Measurements from ENCODE around the gene PI4K2B.
A peak's percentile ranks its signal among the peaks of the same experiment; 100 is the strongest.
"Not testable (repeated sequence)": the region's sequence is repeated elsewhere in the genome, so short reads cannot be mapped to it uniquely, and the experiment has no call there.

PI4K2B gene

DNA sequence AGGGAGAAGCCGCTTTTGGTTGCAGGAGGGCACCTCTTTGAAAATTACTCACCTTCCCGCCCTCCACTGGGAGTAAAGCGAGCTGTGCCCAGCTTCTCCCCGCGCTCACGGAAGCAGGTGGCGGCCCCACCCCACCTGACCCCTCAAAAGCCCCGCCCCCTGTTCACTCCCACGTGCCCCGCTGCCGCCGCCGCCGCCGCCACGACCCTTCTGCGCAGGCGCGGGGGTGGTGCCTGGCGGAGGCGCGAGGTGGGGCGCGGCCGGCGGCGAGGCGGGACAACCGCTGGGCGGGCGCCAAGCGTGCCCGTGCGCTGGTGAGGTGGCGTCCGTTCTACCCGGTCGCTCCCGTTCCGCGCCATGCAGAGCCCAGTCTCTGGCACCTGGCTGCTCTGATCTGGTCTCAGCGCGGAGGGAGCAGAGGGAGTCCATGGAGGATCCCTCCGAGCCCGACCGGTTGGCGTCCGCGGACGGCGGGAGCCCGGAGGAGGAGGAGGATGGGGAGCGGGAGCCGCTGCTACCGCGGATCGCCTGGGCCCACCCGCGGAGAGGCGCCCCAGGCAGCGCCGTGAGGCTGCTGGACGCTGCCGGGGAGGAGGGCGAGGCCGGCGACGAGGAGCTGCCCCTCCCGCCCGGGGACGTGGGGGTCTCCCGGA, at the start of gene PI4K2B:
Gene PI4K2B, plus strand, starts transcription at position 297 of the 653 bp plus-strand sequence. Its CDS starts 131 bp downstream, at position 428.
- DNase-seq = peak in 57 of 58 donors; percentile 20 to 85 (median 67)

DNA sequence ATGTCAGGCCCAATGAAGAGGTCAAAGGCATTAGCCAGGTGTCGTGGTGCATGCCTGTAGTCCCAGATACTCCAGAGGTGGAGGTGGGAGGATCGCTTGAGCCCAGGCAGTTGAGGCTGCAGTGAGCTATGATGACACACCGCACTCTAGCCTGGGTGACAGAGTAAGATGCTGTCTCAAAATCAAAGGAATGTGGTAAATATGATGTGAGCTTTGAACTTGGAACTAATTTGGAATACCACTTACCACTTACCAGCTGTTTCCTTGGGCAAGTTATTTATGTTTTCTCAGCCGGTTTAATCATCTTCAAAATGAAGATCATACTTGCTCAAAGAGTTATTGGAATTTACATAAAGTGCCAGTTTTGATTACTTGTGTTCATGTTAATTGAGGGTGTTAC, 49.8 kb upstream of the PI4K2B start:
- no peak for DNase-seq

DNA sequence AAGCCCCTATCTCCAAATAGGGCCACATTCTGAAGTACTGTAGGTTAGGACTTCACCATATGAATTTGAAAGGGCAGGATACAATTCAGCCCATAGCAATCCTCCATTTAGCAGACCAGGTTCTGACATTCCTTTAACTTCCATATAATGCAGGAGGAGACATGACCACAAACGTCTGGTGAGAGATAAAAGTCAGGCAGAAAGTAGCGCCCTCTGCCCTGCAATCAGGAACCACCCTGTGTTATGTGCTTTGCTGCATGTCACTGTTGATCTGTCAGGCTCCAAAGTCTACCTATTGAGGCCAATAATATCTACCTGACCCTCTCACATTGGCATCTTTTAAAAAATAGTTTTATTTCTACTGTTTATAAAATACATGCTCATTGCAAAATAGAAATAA, 43.4 kb upstream of the PI4K2B start:
- DNase-seq = no peak

DNA sequence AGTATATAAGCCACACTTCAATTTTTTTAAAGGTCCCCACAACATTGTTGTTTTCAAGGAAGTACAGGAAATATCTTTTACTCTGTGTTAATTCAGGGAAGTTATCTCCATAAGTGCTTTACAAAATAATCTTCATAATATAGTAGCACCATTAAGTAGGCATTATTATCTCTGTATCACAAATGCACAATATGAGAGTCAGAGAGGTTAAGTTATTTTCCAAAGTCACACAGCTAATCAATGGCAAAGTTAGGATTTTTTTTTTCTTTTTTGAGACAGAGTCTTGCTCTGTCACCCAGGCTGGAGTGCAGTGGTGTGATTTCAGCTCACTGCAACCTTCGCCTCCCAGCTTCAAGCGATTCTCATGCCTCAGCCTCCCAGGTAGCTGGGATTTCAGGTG, 35.1 kb upstream of the PI4K2B start:
- no peak for DNase-seq

DNA sequence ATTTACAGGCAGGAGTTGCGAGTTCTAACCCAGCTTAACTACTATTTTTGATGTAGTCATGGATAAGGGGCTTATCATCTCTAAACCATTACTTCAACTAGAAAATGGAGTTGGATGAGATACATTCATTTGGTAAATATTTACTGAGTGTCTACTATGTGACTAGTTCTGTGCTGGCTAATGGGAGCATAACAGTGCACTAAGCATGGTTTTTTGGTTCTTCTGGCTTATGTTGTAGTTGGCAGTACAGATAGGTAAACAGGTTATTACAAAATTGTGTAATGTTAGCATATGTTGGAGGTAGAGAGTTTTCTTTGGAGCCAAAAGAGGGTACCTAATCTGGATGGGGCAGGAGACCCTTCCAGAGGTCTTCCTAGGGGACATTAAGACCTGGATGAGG, 25.8 kb upstream of the PI4K2B start:
- DNase-seq = no peak

DNA sequence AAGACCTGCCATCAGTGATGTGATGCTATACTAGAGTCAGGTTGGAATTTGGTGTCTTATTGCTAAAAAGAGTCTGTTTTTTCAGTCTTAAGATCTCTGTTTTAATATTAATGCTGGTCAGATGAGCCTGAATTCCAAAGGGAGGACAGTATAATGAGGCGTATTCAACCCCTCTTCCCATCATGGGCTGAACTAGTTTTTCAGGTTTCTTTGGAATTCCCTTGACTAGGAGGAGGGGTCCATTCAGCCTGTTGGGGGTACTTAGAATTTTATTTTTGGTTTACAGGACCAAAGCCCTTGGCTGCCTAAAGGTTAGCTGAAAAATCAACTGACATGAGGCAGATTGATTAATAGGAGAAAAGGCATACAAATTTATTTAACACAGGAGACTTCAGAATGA, 24.1 kb upstream of the PI4K2B start:
- DNase-seq = no peak

DNA sequence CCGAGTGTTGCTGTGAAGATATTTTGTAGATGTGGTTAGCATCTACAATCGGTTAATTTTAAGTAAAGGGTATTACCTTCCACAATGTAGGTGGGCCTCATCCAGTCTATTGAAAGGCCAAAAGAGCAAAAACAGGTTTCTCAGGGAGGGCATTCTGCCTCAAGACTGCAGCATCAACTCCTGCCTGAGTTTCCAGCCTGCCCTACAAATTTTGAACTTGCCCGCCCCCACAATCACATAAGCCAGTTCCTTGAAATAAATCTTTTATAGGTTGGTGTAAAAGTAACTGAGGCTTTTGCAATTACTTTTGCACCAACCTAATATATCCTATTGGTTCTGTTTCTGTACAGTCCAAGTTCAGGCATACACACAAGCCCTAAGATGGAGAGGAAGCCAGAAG, 22.1 kb upstream of the PI4K2B start:
- DNase-seq = no peak

DNA sequence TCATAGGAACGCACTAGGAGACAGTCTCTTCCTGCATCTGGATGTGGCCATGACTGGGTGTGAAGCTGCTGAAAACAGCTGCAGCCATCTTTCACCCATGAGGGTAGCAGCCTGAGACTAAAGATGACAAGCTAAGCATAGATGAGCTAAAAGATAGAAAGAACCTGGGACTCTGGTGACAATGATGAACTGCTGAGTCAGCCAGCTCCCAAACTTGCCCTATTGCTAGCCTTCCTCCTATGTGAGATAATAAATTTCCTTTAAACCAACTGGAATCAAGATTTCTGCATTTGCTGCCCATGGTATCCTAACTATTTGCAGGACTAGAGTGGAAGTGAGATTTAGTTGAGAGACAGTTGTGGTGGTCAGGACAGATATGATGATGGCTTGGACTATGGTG, 21.0 kb upstream of the PI4K2B start:
- DNase-seq = no peak

DNA sequence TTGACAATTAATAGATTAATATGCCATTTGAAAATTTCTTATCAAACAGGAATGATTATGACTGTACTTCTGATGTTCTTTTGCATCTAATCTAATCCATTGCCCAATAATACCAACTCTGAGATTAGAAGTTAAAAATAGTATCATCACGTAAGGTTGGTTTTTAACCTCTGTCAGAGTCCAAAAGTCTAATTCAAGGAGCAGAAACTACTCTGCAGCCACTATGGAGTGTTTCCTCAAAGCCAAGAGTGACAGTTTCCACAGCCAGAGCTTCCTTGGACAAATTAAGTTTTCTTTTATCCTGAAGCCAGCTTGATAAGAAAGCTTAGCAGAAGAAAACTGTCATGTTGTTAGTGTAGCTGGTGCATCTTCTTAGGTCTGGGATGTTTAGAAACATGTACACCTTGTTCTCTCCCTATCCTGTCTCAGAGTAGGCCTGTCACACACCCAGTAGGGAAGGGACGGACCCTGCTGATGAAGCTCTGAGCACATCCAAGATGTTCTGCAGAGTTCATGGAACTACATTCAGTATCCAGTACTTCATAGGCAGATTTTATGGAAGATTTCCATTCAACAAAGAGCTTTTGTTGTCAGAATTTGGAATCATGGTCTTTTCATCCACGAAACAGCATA, 20.4 kb upstream of the PI4K2B start:
- no peak for DNase-seq

DNA sequence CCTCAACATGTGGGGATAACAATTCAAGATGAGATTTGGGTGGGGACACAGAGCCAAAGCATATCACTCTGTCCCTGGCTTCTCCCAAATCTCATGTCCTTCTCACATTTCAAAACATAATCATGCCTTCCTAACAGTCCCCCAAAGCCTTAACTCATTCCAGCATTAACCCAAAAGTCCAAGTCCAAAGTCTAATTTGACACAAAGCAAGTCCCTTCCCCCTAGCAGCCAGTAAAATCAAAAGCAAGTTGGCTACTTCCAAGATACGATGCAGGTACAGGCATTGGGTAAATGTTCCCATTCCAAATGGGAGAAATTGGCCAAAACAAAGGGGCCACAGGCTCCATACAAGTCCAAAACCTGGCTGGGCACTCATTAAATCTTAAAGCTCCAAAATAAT, 19.1 kb upstream of the PI4K2B start:
- DNase-seq = not testable (repeated sequence)

DNA sequence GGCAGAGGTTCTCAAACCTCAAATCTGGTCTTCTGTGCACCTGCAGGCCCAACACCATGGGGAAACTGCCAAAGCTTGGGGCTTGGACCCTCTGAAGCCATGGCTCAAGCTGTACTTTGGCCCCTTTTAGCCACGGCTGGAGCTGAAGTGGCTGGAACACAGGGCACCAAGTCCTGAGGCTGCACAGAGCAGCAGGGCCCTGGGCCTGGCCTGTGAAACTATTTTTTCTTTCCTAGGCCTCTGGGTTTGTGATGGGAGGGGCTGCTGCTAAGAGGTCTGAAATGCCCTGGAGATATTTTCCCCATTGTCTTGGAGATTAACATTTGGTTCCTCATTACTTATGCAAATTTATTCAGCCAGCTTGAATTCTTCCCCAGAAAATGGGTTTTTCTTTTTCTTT, 18.3 kb upstream of the PI4K2B start:
- DNase-seq = no peak

DNA sequence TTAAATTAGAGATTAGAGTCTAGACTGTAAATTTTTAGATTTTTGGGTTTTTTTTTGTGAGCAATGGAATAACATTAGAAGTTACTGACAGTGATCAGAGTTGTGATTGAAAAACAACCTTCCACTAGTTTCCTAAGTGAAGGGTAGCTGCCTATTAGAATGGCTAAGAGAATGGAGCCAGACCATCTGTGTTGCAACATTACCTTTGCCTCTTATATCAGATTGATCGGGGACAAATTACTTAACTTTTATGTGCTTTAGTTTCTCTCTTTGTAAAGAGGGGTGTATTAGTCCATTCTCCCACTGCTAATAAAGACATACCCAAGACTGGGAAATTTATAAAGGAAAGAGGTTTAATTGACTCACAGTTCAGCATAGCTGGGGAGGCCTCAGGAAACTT, 12.5 kb upstream of the PI4K2B start:
- DNase-seq = no peak

DNA sequence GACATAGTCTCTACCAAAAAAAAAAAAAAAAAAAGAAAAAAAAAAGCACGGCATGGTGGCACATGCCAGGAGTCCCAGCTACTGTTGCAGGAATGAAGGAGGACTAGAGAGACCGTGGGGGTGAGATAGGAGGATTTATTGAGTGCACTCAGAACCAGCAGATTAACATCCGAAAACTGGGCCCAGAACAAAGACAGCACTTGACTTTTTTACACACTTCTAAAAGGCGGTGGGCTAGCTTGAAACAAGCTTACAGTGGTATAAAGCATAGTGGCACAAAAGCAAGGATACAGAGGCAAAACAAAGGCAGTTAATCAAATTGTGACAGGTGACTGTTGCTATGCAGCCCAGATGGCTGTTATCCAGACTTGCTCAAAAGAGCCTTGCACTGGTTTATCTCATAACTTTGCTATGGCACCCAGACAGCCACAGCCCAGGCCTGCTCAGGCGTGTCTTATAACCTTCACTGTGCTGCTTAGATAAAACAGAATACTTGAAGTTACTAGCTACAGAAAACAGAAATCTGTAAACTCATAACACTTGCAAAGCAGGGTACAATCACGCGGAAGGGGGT, 9.9 kb upstream of the PI4K2B start:
- no peak for DNase-seq

DNA sequence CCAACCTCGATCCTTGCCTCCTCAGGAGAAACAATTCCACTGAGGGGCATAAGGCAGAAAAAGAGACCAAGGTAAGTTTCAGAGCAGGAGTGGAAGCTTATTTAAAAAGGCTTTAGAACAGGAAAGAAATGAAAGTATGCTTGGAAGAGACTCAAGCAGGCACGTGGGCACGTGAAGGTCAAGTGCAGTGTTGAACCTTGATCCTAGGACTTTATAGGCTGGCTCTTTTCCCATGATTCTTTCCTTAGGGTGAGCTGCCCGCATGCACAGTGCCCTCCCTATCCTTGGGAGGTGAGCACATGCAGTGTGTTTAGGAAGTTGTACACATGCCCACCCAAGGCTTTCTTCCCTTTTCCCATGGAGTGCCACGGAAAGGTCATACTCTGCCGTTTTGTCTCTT, 4.0 kb upstream of the PI4K2B start:
- no peak for DNase-seq

DNA sequence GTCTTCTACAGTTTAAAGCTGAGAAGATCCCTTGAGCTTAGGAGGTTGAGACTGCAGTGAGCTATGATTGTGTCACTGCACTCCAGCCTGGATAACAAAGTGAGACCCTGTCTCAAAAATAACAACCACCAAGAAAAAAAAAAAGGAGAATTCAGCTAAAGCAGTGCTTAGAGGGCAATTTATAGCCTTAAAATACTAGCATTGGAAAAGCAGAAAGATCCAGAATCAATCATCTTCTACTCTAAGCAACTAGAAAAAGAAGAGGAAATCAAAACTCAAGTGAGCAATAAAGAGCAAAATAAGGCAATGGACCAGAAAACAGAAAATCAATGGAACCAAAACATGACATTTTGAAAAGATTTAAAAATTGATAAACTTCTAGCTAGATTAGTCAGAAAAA, 639 bp upstream of the PI4K2B start:
- no peak for DNase-seq

DNA sequence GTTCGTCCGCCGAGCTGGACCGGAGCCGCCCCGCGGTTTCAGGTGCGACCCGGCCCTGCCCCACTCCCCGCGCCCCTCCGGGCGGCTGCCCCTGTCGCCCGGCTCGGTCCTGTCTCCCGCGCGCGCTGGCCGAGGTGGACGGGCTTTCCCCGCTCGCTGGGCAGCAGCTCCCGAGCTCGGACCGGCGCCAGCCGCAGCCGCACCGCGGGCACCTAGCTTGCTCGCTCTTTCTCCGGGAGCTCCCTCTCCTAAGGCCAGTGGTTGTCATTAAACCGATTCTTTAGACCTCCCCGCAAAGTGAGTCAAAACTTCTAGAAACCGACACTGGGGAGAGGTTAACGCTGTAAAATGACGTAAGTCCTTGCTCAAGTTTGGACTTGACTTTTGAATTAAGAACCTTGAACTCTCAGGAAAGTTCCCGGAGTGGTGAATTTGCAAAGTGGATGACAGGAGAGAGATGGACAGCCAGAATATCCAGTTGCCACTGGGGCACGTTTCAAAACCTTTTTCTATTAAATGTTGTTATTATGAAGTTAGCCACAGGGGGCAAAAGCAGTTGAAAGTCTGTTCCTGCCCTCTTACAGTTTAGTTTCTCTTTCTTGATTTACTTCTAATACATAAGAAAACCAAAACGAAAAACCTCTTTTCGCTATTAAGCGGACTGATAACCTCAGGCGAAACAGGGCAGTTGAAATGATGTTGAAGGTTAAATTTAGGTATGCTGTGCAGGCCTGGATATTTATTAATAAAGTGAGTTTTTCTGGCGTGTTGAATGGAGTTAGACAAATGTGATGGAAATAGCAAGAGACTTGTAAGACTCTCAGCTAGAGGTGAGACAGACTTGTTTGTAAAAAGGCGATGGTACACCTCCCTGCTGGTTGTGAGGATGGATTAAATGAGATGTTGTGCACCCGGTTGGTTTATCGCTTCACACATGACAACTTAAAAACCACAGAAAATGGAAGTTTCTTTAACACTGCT, 847 bp downstream of the PI4K2B start:
- peak in 47 of 58 donors; percentile 4 to 75 (median 40) for DNase-seq

DNA sequence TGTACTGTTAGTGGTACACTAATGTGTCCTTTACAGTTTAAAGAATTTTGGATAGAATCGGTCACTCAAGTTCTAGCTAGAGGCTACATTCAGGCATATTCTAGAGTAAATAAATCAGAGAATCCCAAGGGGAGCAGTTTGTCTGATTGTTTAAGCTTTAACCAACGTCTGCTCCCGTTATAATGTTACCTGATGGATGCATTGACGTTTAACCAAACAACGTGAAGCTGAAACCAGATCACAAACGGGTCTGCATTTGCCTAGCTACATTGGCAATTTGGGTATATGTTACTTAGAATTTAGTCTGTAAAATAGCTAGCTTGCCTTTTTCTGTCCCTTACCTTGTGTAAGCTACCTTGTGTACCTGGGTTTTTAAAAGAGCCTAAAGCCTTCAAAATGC, 1.6 kb downstream of the PI4K2B start:
- DNase-seq = no peak

DNA sequence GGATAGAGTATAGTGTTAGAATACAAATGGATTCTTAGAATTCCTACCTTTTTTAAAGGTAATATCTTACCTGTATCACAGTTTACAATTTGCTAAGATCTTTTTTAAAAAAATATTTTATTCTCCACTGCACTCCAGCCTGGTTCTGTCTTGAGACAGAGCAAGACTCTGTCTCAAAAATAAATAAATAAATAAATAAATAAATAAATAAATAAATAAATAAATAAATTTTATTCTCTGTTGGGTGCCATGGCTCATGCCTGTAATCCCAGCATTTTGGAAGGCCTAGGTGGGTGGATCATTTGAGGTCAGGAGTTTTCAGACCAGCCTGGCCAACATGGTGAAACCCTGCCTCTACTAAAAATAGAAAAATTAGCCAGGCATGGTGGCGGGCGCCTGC, 2.2 kb downstream of the PI4K2B start:
- DNase-seq = not testable (repeated sequence)

DNA sequence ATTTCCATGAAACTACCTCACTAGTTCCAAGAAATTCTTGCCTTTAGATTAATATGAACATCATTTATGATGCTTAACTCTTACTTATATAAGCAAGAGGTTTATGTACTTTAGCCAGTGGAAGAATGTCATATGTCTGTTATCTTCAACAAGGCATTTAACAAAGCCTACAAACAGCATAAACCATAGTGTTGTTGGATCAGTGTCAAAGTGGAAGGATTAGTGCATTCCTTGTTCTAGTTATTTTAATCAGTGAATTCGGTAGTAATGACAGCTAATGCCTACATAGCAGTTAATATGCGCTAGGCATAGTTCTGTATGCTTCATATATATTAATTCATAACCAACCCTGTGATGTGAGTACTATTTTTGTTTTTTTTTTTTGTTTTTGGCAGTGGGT, 3.1 kb downstream of the PI4K2B start:
- no peak for DNase-seq

DNA sequence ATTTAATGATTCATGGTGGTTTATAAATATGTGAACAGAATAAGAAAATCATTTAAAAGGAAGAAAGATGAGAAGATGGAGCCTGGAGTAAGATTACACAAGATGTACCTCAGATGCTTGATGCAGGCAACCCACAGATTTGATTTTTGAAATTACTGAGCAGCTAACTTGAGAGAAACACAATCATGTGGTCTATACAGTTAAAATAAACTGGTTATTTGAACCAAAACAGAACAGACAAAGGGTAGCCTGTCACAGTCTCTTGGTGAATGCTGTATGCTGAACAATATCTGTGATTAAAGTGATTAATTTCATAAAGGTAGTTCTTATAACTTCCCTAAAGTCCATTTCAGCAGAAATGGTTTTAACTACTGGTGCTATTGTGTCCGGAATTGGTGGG, 4.2 kb downstream of the PI4K2B start:
- no peak for DNase-seq

DNA sequence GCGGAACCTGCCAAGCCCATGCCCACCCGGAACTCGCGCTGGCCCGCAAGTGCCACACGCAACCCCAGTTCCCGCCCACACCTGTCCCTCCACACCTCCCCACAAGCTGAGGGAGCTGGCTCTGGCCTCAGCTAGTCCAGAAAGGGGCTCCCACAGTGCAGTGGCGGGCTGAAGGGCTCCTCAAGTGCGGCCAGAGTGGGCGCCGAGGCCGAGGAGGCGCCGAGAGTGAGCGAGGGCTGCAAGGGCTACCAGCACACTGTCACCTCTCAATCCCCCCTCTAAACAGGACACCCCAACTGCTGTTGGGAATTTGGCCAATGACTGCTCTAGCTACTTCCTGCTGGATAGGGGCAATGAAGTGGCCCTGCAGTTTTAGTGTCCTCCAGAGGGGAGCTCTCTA, 5.7 kb downstream of the PI4K2B start:
- not testable (repeated sequence) for DNase-seq

DNA sequence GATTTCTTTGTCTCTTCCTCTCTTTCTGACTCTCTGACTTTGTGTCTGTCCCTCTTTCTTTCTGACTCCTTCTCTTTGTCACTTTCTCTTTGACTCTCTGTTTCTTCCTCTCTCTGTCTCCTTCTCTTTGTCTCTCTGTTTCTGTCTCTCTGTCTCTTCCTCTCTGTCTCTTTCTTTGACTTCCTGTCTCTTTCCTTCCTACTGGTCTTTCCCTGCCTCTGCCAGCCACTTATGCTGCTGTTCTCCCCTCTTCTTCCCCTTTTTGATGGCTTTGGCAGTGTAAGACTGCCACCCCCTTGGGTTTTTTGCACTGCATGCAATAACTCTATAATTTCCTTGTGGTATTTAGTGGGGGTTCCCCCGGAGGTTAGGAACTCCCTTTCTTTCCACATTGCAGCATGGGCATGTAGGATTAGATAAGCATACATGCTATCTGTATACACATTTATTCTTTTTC, 6.9 kb downstream of the PI4K2B start:
- not testable (repeated sequence) for DNase-seq

All from anterior cingulate cortex (tissue), 58 donors.